Measurements from ENCODE around the gene BACH2.

- no peak for TF ChIP-seq CTCF (IDR thresholded peaks at IDR 0.05; ENCODE audit: low read depth, low read length, poor library complexity, severe bottlenecking)
- no peak for TF ChIP-seq EZH2phosphoT487 (IDR thresholded peaks at IDR 0.05; ENCODE audit: borderline replicate concordance, low read length)
Measured at GRCh38 chr6:90111387-90111786, 185.3 kb downstream of the BACH2 start.
